B cell (primary cell): ENCODE measurements around the gene ROR2.

Source experiments
- CTCF ChIP-seq: fragments of 200-600 bp; IDR thresholded peaks from one replicate; pipeline ENCODE4 v1.8.0; 2022; ENCODE audit warnings: antibody characterized with exemption, mild to moderate bottlenecking
- EZH2 ChIP-seq: IDR thresholded peaks from 2 replicates; pipeline ENCODE4 v1.6.1; 2012; ENCODE audit warnings: borderline replicate concordance, low read depth, mild to moderate bottlenecking, moderate library complexity, low read length; ENCODE audit not compliant: insufficient read depth, poor library complexity, severe bottlenecking

GRCh38 chr9:91840882-91841281, 109.1 kb downstream of the ROR2 start:
- no peak for TF ChIP-seq CTCF
- TF ChIP-seq EZH2: no peak
